ENCODE measurements around the gene AVPR1A.

AVPR1A gene

DNA sequence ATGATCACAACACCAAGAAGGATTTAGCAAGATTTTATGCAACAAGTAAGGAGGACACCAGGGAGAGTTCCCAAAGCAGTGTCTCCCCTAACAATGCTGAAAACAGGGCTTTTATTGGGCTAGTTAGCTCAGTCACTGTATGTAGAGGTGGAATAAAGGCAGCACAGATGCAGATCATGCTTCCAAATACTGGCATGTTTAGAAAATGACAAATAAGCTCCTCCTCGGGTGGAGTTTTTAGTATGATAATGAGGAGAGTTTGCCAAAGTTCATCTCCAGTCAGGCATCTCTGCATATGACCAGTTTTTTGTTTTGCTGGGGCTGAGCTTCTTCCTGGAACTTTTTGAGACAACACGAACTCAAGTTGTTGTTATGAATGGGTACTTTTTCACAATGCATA, 4.4 kb upstream of the AVPR1A start:
- H3K4me3 ChIP-seq (ENCODE audit: control insufficient read depth, low read depth, low read length): no peak overlapping the region
- TF ChIP-seq, protein P1, sequence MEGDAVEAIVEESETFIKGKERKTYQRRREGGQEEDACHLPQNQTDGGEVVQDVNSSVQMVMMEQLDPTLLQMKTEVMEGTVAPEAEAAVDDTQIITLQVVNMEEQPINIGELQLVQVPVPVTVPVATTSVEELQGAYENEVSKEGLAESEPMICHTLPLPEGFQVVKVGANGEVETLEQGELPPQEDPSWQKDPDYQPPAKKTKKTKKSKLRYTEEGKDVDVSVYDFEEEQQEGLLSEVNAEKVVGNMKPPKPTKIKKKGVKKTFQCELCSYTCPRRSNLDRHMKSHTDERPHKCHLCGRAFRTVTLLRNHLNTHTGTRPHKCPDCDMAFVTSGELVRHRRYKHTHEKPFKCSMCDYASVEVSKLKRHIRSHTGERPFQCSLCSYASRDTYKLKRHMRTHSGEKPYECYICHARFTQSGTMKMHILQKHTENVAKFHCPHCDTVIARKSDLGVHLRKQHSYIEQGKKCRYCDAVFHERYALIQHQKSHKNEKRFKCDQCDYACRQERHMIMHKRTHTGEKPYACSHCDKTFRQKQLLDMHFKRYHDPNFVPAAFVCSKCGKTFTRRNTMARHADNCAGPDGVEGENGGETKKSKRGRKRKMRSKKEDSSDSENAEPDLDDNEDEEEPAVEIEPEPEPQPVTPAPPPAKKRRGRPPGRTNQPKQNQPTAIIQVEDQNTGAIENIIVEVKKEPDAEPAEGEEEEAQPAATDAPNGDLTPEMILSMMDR (conservative IDR thresholded peaks at IDR 0.05; ENCODE audit: control insufficient read depth, insufficient read depth, low read depth, low read length): no peak

DNA sequence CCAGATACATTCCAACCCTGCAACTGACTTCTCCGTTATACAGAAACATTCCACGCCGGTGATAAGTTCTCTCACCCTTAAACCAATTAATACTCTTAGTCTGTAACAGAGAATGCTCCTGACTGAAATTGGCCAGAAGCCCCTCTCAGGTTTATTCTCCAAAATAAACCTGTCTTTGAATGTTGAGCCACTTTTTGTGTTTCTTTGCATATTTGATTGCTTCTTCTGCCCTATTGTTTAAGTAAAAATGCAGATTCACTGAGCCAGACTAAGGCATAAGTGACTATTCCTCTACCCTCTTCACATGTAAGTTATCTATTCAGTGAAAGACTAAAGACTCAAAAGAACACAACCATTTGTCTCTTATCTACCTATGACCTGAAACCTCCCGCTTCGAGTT, 3.6 kb upstream of the AVPR1A start:
- no peak for DNase-seq (ENCODE audit: low read depth)
- TF ChIP-seq, protein P1 (conservative IDR thresholded peaks at IDR 0.05; ENCODE audit: control insufficient read depth, insufficient read depth, low read depth, low read length): no peak
- H3K4me3 ChIP-seq (ENCODE audit: control insufficient read depth, low read depth, low read length): no peak overlapping the region

More for the DNA sequence above, 4.4 kb upstream of the AVPR1A start:
- no peak for DNase-seq (ENCODE audit: low read depth)

DNA sequence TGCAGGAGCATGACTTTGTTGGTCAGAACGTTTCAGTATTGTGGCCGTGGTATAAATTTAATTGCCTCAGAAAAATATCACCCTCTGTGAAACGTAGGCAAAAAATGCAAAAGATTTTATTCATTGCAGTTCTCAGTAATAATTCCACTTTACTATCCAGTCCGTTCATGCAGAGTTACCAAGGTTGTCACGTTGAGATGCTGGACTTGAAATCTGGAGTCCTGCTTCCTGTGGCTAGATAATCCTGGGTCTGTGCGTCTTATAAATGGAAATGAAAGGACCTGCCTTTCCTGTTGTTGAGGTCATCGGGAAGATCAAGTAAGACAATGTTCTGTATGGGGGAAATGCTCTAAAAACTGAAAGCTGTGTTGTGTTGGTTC, 1.3 kb upstream of the AVPR1A start:
- DNase-seq (ENCODE audit: low read depth): no peak
- TF ChIP-seq, protein P1 (conservative IDR thresholded peaks at IDR 0.05; ENCODE audit: control insufficient read depth, insufficient read depth, low read depth, low read length): no peak
- H3K4me3 ChIP-seq (ENCODE audit: control insufficient read depth, low read depth, low read length): no peak overlapping the region

DNA sequence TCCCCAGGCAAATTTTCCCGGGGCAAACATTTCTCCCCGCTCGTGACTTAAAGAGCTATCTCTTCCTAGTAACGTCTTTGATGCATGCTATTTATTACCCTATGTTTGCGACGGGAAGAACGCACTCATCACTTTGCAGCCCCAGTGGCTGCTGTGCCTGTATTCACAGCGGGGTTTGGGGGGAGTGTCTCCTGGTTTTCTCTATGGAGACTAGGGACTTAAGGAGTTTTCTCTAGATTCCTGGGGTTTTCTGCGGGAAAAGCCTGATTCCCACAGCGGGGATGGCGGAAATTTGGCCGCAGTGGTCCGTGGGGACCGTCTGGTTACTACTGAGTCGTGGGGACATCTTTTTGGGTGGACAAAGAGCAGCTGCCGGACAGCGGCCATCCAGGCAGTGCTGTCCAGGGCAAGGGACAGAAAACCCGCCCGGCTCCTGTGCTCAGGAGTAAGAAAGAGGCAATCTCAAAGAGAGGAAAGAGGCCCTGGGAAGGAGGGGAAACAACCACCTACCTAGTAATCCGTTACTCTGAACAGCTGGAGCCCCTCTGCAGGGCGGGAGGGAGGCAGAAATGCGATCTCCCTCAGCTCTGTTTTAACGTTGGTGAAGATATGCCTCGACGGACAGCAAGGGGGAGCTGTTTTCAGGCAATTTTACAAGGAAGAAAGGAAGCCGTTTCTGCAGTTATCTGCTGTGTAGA, 771 bp upstream of the AVPR1A start:
- TF ChIP-seq, protein P1 (conservative IDR thresholded peaks at IDR 0.05; ENCODE audit: control insufficient read depth, insufficient read depth, low read depth, low read length): peak; percentile 87
- DNase-seq (ENCODE audit: low read depth): peak; percentile 47
- no peak overlapping the region for H3K4me3 ChIP-seq (ENCODE audit: control insufficient read depth, low read depth, low read length)

DNA sequence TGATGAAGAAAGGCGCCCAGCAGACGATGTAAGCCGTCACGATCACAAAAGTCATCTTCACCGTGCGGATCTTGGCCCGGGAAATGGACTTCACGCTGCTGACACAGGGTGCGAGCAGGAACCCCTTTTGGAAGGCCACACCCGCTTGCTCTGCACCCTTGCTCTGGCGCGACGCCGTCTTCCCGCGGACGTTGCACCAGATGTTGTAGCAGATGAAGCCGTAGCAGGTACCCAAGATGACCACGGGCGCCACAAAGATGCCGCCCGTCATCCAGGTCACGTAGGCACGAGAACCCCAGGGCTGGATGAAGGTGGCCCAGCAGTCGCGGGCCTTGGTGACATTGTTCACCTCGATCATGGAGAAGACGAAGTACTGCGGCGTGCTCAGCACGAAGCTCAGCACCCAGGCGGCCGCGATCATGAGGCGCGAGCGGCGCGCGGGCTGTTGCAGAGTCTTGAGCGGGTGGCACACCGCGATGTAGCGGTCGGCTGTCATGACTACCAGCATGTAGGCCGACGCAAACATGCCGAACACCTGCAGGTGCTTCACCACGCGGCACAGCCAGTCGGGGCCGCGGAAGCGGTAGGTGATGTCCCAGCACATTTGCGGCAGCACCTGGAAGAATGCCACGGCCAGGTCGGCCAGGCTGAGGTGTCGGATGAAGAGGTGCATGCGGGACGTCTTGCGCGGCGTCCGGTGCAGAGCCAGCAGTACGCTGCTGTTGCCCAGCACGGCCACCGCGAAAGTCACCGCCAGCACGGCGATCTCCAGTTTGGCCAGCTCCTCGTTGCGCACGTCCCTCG, 890 bp downstream of the AVPR1A start:
- DNase-seq (ENCODE audit: low read depth): no peak
- H3K4me3 ChIP-seq (ENCODE audit: control insufficient read depth, low read depth, low read length): no peak overlapping the region
- TF ChIP-seq, protein P1 (conservative IDR thresholded peaks at IDR 0.05; ENCODE audit: control insufficient read depth, insufficient read depth, low read depth, low read length): no peak

DNA sequence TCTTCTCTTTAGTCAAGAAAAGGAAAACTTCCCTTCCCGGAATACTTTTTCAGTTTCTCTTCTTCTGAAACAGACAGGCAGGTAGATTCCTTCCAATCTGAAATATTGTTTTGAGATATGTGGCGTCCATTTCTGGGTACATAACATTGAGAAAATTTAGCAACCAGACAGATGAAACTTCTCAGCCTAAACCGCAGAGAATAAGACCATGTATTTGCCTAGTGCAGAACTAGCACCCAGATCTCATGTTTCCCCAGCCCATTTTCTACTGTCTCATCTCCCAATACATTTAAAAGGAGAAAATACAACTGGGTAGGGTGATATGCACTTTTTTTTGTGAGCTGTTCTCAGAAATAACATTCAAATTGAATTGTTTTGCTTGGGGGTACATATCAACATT, 6.4 kb downstream of the AVPR1A start:
- no peak overlapping the region for H3K4me3 ChIP-seq (ENCODE audit: control insufficient read depth, low read depth, low read length)
- no peak for DNase-seq (ENCODE audit: low read depth)
- TF ChIP-seq, protein P1 (conservative IDR thresholded peaks at IDR 0.05; ENCODE audit: control insufficient read depth, insufficient read depth, low read depth, low read length): no peak
